Stimulated activated CD4-positive, alpha-beta T cell treated with anti-CD3 and anti-CD28 coated beads, Interleukin-15, amount 100 ng/mL, for 1 hour (primary cell): ENCODE data around the gene COL23A1.
A peak's percentile ranks its signal among the peaks of the same experiment; 100 is the strongest.
"Not testable (repeated sequence)": the region's sequence is repeated elsewhere in the genome, so short reads cannot be mapped to it uniquely, and the experiment has no call there.

Experiments
- DNase-seq, 2 donors: peaks; one replicate each; pipeline ENCODE4 v3.0.0-alpha.2; 2020; ENCODE audit warnings: low read depth in 1 of 2, low spot score in 1 of 2

Gene COL23A1

DNA sequence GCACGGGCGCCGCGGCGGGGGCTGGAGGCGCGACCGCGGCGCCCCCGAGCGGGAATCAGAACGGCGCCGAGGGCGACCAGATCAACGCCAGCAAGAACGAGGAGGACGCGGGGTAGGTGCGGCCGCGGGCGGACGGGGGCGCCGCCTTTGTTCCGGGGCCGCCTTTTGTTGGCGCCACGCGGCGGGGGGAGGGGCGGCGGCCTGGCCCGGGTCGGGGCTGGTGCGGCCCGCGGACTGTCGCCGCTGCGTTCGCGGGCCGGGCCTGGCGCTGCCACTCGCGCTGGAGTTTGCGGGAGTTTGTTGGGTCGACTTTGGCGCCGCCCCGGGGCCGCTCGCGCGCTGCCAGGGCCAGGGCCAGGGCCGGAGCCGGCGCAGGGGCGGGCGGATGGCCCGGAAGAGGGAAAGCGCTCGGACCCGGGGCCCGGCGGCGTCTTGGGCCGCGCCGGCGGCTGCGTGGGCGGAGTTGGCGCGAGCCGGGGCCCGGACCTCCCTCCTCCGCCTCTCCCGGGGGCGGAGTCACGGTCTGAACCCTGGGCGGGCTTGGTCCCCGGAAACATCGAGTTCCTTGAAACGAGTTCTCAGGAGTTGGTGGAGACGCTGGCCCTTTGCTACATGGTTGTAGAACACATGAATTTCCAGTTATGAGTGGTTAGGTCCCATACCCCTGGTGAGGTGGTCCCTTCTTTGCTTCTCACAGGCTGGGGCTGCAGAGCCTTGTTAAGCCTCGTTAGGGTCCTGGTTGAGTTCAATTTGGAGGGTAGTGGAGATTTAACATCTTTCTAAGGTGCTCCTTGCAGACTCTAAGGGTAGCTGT lies 385.1 kb downstream of the COL23A1 start:
- peak; percentile 48 to 58 for DNase-seq

- peak; percentile 93 for DNase-seq
Observed at GRCh38 chr5:178204182-178204934, 385.8 kb downstream of the COL23A1 start, which contains the start of gene HNRNPAB. TSS of gene HNRNPAB (plus strand) at chr5:178204533. CDS start at chr5:178204838, 305 bp downstream.

- DNase-seq = no peak
Observed at GRCh38 chr5:178203670-178204181, 386.5 kb downstream of the COL23A1 start.

GRCh38 chr5:178202541-178202940 lies 387.7 kb downstream of the COL23A1 start:
- DNase-seq = no peak

- DNase-seq = no peak
Observed at GRCh38 chr5:178201927-178202235, 388.3 kb downstream of the COL23A1 start.

GRCh38 chr5:178201221-178201926 lies 388.8 kb downstream of the COL23A1 start:
- no peak for DNase-seq

GRCh38 chr5:178199581-178200434 lies 390.4 kb downstream of the COL23A1 start:
- no peak for DNase-seq

- DNase-seq = no peak
Observed at GRCh38 chr5:178198706-178199105, 391.5 kb downstream of the COL23A1 start.

- not testable (repeated sequence) for DNase-seq
Observed at GRCh38 chr5:178198151-178198550, 392.0 kb downstream of the COL23A1 start.

DNA sequence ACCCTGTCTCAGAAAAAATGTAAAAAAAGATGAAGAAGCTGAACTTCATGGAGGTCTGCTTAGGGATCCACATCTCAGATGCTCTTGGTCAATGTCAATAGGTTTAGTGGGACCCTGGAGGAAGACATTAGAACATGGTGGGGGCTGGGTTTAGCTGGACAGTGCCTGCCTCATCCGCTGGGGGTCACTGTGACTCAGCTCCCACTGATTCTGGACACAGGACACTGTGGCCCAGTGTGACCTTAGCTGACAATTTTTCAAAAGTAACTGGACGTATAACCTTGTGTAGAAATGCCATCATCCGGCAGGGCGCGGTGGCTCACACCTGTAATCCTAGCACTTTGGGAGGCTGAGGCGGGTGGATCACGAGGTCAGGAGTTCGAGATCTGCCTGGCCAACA lies 393.2 kb downstream of the COL23A1 start:
- no peak for DNase-seq

- no peak for DNase-seq
Observed at GRCh38 chr5:178196281-178196812, 393.8 kb downstream of the COL23A1 start.

DNA sequence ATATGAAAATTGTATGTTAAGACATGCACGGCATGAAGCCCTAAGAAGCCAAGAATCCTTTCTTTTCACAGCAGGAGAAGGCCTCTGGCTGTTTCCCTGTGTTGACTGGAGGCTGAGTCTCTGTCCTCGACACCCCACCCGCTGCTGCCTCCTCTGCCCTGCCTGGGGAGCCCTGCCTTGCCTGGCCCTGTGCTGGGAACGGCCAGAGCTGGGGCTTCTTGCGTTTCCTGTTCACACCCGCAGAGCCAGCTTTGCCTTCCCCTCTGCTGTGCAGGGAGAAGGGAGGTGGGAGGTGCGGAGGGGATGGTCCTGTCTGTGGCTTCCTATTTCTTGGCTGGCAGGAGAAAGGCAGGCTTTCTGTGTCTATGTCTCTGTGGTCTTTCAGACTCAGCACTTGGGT lies 396.2 kb downstream of the COL23A1 start:
- DNase-seq = no peak

GRCh38 chr5:178193251-178193809 lies 396.9 kb downstream of the COL23A1 start:
- DNase-seq = no peak

- DNase-seq = no peak
Observed at GRCh38 chr5:178192787-178193186, 397.4 kb downstream of the COL23A1 start.

DNA sequence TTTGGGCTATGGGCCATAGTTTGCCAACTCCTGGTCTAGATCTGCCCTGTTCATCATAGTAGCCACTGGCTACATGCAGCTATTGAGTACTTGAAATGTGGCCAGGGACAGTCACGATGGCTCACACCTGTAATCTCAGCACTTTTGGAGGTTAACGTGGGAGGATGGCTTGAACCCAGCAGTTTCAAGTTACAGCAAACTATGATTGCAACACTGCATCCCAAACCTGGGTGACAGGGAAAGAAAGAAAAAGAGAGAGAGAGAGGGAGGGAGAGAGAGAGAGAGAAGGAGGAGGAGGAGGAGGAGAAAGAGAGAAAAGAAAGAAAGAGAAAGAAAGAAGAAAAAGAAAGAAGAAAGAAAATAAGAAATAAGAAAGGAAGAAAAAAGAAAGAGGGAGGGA lies 397.9 kb downstream of the COL23A1 start:
- DNase-seq = no peak

- no peak for DNase-seq
Observed at GRCh38 chr5:178191661-178192060, 398.5 kb downstream of the COL23A1 start.

DNA sequence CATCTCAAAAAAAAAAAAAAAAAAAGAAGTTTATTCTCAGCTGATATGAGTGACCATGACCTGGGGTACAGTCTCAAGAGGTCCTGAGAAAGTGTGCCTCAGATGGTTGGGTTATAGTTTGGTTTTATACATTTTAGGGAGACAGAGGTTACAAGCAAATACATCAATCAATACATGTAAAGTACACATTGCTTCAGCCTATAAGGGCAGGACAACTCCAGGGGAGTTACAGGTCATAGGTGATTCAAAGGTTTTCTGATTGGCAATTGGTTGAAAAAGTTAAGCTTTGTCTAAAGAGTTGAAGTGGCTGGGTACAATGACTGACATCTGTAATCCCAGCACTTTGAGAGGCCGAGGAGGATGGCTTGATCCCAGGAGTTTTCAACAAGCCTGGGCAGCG lies 400.8 kb downstream of the COL23A1 start:
- no peak for DNase-seq
